Brain microvascular endothelial cell (primary cell): ENCODE data around the gene ANGEL1.

ENCODE experiments used
- DNase-seq: peaks from one replicate; pipeline ENCODE4 v3.0.0-alpha.2; 2020
- H3K27ac ChIP-seq: fragments of 250-450 bp; sonication (Bioruptor Pico); 2 replicates; pipeline ENCODE4 v1.5.1; 2020; ENCODE audit warnings: mild to moderate bottlenecking, moderate library complexity
- H3K27me3 ChIP-seq: fragments of 250-450 bp; sonication (Bioruptor Pico); replicated peaks from 2 replicates; pipeline ENCODE4 v1.5.1; 2020; ENCODE audit warnings: mild to moderate bottlenecking
- H3K36me3 ChIP-seq: fragments of 250-450 bp; sonication (Bioruptor Pico); replicated peaks from 2 replicates; pipeline ENCODE4 v1.5.1; 2020; ENCODE audit warnings: mild to moderate bottlenecking
- H3K4me3 ChIP-seq: 2 replicates; pipeline ENCODE4 v1.5.1; 2011; ENCODE audit warnings: low read depth, mild to moderate bottlenecking, control low read depth, low read length, moderate library complexity
- in situ Hi-C: cut with HindIII; loops from 2 replicates; pipeline ENCODE4 v1.10.0; 2017; ENCODE audit warnings: low sequenced_read_pairs, low pct_ligation_motif_present
- TF ChIP-seq, protein P1 (sequence below): IDR thresholded peaks from 2 replicates; pipeline ENCODE4 v1.5.1; 2011; ENCODE audit warnings: low read depth, mild to moderate bottlenecking, moderate library complexity, low read length, control low read depth, inconsistent platforms; ENCODE audit errors: missing control alignments

The ANGEL1 gene

DNA sequence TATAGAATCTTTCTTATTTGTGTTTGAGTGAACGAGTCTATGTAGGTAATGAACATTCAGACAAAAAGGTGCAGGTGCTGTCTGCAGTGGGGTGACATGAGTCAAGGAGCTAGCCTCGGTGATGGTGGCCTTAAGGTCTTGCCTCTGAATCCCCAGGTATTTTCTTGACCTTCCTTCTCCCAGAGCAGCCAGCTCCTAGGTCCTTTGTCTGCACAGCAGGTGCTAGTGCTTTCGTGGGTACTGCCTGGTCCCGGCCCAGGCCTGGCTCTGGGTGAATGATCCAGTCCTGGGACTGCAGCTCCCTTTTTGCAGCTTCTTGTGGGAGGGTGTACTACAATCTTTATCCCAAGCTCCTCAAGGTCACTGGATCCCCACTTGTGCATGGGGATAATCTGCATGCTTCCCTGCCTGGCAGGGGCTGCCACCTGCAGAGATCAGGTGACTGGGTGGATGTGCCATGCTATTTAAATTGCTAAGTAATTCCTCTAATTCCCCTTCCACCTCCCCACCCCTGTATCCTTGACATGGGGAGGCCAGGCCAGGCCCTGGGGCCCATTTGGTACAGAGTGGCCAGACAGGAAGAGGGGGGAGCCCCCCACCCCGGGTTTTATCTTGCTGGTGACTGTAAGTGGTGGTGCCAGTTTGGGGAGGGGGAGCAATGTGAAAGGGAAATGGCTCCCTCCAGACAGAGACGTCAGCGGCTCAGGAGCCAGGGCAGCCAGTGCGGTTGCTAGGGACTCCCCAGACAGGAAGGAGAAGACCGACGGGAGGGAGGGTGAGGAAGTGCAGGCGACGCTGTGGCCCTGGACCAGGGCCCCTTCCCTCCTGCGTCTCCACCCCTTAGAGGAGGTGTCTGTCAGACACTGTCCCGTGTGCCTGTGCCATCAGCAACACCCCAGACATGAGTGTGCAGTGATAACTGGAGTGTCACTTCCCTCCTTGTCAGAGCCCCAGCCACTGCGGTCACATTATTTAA lies 44.7 kb downstream of the ANGEL1 start:
- H3K27ac ChIP-seq = no peak overlapping the region
- no peak for DNase-seq
- in situ Hi-C loops = no loop called here
- H3K27me3 ChIP-seq = no peaks in the 10 kb centered on the region
- H3K36me3 ChIP-seq = no peaks in the 10 kb centered on the region
- TF ChIP-seq, protein P1, sequence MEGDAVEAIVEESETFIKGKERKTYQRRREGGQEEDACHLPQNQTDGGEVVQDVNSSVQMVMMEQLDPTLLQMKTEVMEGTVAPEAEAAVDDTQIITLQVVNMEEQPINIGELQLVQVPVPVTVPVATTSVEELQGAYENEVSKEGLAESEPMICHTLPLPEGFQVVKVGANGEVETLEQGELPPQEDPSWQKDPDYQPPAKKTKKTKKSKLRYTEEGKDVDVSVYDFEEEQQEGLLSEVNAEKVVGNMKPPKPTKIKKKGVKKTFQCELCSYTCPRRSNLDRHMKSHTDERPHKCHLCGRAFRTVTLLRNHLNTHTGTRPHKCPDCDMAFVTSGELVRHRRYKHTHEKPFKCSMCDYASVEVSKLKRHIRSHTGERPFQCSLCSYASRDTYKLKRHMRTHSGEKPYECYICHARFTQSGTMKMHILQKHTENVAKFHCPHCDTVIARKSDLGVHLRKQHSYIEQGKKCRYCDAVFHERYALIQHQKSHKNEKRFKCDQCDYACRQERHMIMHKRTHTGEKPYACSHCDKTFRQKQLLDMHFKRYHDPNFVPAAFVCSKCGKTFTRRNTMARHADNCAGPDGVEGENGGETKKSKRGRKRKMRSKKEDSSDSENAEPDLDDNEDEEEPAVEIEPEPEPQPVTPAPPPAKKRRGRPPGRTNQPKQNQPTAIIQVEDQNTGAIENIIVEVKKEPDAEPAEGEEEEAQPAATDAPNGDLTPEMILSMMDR = no peak
- H3K4me3 ChIP-seq = no peak overlapping the region

DNA sequence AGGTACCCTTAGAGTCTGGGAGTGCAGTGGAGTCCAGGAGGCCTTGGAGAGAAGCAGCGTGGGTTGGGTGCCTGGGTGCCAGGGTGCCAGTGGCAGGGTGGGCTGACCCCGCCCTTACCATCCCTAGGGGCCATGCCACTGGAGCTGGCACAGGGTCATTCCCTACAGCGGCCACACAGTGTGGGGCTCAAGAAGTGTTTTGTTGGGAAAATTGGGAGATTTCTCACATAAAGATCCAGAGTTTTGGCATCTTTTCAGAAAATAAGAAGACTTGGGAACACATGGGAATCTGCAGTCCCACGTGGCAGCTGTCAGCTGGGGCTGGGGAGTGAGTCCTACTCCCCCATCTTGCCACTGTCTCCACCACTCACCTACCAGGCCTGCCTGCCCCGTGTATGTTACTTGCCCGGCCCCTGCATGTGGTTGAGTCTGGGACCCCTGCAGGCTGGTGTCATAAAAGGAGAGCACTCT lies 47.2 kb downstream of the ANGEL1 start:
- no peak overlapping the region for H3K27ac ChIP-seq
- no peak overlapping the region for H3K4me3 ChIP-seq
- in situ Hi-C loops = no loop called here
- DNase-seq = no peak
- no peaks in the 10 kb centered on the region for H3K36me3 ChIP-seq
- H3K27me3 ChIP-seq = no peaks in the 10 kb centered on the region
- TF ChIP-seq, protein P1 = no peak

DNA sequence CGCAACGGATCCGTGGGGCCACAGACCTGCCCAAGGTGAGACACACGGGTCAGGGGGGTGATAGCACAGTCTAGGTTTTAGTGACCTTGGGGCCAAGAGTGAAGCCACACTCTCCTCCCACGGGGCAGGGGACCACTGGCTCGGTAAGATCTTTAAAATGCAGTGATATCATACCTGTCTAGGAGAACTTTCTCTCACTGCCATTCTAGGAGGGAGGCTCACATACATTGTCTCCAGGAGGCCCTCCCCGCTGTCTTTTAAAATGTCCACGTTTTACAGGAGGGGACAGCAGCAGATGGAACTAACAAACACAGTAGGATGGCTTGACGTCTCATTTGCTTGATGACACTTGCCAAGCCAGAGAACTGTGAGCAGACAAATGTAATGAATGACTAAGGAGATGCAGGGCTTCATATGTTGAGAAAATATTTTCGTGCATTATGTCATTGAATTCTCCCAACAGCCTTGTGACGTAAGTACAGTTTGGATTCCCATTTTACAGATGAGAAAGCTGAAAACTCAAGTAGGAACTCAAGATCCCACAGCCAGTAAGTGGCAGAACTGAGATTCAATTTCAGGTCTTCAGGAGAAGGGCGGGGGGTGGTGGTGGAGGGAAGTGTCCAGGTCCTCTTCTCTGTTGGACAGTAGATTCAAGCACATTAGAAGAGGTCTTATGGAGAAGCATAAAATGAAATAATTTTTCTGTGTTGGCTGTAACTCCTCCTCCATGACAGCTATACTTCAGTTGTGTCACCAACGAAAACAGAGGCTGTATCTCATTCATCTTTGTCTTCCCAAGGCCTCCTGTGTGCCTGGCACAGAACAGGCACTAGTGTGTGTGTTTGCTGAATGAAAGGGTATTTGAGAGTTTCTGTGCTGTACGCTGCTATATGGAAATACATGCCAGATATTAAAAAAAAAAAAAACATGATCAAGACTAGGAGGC lies 49.3 kb downstream of the ANGEL1 start:
- Histone ChIP-seq H3K27me3 (no peaks in the 10 kb centered on the region), H3K36me3 (no peaks in the 10 kb centered on the region), H3K4me3 (peak overlapping the region; percentile 69), H3K27ac (no peak overlapping the region)
- no peak for DNase-seq
- in situ Hi-C loops = no loop called here
- TF ChIP-seq, protein P1 = no peak

DNA sequence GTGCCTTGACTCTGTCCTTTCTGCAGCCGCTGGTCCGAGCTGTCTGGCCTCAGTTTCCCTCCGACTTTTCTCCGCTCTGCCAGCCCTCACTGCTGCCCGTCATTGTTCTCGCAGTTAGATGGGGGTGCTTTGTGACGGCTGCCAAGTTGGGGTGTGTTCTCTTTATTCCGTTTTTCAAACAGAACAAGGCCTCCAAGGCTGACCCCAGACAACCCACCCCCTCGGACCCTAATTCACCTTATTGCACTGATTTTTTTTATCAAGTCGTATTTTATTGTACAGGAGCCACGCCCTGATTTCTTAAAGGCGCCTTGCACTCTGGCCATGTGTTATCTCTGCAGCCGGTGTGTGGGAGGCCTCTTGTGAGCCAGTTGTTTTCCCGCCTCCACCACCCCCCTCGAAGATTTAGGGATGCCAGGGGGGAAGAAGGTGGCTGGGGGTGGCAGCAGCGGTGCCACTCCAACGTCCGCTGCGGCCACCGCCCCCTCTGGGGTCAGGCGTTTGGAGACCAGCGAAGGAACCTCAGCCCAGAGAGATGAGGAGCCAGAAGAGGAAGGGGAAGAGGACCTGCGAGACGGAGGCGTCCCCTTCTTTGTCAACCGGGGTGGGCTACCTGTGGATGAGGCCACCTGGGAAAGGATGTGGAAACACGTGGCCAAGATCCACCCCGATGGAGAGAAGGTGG lies 50.1 kb downstream of the ANGEL1 start:
- no peaks in the 10 kb centered on the region for H3K27me3 ChIP-seq
- in situ Hi-C loops = no loop called here
- H3K27ac ChIP-seq = no peak overlapping the region
- no peak for DNase-seq
- H3K4me3 ChIP-seq = peak overlapping the region; percentile 69
- no peaks in the 10 kb centered on the region for H3K36me3 ChIP-seq
- TF ChIP-seq, protein P1 = no peak

DNA sequence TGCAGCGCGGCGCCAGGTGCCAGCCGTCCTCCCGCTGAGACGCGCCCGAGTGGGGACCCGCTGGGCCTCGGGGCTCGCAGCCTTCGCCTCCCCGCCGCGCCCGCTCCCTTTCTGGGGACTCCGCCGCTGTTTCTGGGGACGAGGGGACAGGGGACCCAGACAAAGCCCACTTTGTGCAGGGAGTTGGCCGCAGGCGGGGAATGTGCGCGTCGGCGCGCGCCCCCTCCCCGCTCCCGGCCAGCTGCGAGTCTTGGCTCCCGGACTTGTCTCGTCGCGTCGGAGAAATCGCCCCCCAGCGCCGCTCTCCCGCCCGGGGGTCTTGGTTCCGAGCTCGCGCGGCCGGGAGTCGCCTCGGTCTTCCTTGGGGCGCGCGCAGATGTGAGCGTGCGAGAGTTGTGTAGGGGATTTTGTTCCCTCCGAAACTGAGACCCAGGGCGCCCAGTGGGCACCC lies 50.7 kb downstream of the ANGEL1 start:
- TF ChIP-seq, protein P1 = no peak
- no peak overlapping the region for H3K27ac ChIP-seq
- in situ Hi-C loops = no loop called here
- no peaks in the 10 kb centered on the region for H3K27me3 ChIP-seq
- H3K36me3 ChIP-seq = no peaks in the 10 kb centered on the region
- DNase-seq = no peak
- peak overlapping the region; percentile 69 for H3K4me3 ChIP-seq
